Stimulated activated CD4-positive, alpha-beta T cell treated with anti-CD3 and anti-CD28 coated beads, Interleukin-15, amount 100 ng/mL, for 1 hour (primary cell): Measurements from ENCODE around the gene PLEKHA6.

Experiments used
- DNase-seq, 2 donors: peaks; one replicate each; pipeline ENCODE4 v3.0.0-alpha.2; 2020; ENCODE audit warnings: low read depth in 1 of 2, low spot score in 1 of 2

PLEKHA6 gene

DNA sequence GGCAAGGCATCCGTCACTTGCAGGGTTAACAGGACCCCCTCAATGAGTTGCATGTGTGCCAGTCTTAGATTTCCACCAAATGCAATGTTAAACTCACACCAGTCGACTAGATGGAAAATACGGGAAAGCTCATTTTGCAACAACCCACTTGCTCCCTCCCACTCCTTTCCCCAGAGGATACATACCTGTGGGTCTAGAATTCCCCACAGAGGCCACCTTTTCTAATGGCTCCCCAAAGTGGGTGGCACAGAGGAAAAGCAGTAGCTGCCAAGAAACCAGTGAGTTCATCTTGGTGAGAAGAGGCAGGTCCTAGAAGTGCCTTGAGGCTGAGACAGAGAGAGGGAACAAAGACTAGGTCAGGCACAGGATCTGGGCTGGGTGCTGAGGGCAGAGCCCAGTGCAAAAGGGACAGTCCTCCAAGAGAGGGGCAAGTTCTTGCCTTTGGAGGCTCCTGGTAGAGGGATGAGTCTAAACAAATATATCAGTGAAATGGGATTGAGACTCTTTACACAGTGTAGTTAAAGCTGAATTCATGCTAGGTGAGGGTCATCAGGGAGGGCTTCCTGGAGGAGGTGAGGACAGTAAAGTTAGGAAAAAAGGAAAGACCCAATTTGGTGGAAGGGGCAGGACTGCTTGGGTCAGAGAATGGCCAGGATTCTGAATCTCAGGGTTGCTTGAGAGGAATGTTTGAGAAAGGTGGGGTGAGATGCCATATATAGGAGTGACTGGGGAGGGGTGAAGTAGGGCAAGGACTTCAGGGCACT lies 167.0 kb downstream of the PLEKHA6 start:
- DNase-seq = no peak

DNA sequence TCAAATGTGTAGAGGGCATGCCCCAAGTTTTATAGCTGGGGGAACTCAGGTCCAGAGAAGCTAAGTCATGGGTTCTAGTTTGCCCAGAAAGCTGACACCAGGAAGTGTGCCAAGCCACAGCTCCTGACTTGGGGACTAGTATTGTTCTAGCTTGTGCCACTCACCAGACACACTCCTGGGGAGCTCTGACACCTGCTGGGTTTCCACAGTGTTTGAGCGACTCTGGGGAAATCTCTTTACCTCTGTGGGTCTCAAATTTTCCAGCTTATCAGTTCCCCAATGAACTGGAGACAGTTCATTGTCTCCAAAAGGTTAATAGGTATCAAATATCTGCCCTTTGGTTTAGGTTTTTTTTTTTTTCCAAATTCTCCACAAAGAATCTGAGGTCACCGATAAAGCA lies 167.7 kb downstream of the PLEKHA6 start:
- DNase-seq = no peak

DNA sequence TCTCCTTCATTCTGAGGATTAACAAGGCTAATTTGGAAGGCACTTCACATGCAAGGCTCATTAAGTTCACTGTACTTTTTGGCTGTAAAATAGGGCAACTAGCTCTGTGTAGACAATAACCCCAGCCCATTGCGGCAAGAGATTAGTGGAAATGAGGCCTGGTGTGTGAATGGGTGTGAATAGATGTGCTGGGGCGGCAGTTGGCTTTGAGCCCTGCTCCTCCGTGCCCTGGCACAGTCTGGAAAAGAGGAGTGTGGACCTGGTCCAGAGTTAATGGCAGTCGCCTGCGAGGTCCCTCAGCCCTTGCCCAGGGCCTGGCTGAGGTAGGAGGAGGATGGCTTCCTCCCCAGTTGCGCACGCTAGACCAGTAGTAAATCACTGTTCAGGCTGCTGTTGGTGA lies 168.3 kb downstream of the PLEKHA6 start:
- no peak for DNase-seq

DNA sequence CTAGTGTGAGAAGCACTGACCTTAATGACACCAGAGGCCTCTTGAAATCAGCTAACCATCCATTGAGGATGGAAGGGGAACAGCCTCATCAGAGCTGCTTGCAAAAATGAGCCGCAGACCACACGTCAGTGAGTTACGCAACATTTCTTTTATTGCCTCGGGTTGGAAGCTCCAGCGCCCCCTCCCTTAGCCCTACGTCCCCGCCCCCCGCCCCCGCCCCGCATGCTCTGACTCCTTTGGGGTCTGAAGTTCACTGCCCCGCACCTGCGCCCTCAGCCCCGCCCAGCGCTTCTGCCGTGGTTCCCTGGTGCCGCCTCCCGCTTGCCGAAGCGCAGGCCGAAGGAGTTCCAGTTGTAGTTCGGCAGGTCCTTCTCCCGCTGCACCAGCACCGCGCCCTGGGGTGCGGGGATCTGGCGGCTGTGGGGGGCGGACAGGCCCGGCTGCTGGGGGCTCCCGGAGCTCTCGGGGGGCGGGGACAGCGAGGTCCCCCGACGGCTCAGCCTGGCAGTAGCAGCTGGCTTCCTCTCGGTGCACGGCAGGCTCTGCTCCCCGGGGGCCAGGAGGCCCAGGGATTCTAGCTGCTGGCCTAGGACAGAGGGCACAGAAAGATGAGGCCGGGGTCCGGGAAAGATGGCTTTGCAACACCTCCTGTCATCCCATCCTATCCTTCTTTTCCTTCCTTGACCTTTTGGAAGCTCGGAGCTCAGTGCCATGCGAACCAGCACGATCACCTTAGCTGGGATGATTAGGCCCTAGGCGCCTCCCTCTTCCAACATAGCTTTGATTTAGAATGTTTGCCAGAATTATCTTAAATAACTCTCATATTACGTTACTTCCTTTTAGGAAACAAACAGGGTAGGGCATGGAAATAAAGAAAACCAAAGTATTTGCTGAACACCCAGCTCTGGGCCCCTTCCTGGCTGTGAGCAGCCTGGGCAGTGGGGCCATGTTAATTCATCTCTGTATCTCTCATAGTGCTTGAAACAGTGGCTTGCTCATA lies 169.2 kb downstream of the PLEKHA6 start:
- no peak for DNase-seq

DNA sequence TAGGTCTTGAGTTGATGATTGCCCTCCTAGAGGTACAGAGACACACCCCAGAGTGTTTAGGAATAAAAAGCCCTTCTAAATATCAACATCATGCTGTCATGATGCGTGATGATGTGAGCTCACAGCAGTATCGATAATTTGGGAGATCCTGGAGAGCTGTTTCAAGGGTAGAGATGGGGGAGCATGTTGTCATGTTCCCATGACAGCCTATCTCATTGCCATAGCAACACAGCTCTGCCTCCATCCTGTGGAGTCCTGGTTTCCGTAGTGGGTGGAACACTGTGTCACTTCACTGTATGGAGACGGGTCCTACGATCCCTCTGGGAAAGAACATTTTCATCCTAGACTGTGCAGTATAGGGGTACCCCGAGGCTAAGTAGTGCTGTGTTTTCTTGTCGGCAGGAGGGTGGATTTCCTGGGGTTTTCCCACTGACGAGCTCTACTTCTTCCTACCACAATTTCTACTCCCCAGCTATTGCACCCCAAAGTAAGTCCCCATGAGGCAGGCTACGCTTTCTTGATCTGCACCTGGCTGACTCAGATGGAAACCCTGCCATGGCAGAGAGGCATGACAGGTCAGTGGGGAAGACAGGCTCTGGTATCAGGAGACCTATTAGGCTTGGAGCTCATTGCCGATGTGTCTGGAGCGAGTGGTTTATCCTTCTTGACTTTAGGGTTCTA lies 170.6 kb downstream of the PLEKHA6 start:
- DNase-seq = no peak

DNA sequence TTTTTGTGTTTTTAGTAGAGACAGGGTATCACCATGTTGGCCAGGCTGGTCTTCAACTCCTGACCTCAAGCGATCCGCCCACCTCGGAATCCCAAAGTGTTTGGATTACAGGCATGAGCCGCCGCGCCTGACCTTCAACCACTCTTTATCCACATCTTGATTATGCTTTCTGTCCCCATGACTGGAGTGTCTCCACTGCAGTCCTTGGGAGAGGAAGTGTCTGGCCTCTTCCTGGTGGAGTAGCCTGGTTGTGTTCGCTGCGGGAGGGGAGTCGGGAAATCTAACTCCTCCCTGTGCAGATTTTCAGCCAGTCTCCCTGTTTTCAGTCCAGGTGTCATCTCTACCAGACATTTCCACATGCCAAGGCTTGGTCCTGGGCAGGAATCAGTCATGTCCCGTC lies 173.1 kb downstream of the PLEKHA6 start:
- DNase-seq = no peak

DNA sequence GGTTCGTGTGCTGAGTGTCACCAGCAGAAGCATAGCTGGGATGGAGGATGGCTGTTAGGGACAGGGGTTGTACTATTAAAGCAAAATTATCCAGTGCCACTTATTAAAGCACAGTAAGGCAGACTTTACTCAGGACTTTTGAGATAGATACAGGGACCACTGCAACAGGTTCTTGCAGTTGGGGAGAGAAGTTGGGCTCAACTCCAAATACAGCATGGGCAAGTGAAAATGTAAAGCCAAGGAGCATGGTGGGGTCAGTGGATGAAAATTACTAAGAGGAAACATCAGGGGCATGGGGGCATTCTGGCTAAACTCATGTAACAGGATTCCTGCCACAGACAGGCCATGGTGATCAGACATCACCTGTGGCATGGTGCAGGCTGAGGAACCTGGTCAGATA lies 178.6 kb downstream of the PLEKHA6 start:
- no peak for DNase-seq

DNA sequence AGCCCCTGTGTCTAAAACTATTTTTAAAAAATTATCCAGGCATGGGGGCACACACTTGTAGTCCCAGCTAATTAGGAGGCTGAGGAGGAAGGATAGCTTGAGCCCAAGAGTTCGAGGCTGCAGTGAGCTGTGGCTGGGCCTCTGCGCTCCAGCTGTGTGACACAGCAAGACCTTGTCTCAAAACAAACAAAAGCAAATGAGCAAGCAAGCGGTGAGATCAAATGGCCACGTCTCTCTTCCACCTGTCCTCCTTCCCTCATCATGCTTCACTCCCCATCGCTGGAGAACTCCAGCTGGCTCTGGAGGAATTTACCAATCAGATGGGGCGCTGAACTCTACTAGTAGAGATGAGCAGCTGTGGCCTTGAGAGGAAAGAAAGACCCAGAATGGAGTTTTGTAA lies 179.6 kb downstream of the PLEKHA6 start:
- no peak for DNase-seq

DNA sequence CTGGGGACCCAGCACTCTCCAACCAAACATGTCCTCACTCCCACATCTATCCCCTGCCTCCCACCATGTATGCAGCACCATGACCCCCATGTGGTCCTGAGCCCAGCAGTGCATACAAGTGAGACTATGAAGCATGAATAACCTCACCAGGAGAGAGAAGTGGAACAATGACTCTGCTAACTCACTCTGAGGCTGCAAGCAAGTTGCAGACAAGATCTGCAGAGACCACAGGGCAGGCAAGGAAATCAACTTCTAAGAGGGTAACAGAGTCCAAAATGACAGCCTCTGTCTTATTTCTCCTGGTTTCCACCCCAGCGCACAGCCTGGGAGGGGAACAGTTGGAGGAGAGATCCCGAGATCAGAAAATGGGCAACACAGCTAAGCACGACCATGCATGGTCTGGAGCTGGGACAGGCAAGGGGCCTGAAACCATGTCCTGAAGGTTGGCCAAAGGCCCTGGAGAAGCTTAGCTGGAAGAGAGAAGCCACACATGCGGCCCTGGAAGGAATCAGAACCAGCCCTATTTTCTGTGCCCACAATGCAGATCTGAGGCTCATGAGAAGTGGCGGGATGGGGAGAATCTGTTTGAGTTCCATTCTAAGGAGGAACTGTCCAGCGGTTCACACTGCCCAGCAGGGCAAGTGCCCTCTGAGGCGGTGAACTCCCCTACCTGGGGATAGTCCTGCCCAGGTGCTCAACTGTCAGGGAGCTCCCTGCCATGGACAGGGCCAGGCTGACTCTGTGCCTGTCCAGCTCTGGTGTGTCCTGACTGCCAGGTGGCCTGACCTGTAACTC lies 181.0 kb downstream of the PLEKHA6 start:
- DNase-seq = no peak

DNA sequence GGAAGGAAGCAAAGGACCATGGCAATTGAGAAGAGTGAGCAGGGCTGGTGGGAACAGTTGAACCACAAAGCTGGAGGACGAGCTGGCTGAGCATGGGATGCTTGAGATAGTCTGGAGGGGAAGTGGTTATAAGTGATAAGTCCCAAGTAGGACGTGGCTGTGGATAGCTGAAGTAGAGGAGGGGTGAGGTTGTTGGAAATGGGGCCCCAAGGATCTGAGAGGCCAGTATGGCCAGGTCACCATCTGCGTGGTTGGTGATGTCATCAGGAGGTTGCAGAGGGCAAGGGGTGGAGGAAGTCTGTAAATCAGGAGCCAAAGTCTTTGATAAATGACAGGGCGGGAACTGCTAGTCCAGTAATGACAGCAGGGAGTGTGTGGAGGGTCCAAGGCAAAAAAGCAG lies 182.6 kb downstream of the PLEKHA6 start:
- no peak for DNase-seq

DNA sequence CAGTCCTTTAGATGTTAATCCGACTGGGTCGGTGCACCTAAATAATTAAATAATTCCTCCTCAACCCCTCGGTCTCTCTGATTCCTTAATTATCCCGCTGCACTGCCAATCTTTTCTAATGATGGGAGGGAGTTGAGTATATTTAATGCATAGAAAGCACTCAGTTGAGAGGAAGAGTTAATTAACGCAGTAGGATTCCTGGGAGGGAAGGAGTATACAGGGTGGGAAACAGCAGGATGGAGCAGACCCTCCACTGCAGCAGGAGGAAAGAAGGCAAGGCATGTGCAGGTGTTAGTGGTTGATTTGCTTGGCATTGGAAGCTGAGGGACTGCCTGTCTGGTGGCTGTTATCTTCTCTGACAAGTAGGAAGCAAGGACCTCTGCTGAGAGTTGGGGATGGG lies 183.7 kb downstream of the PLEKHA6 start:
- no peak for DNase-seq

DNA sequence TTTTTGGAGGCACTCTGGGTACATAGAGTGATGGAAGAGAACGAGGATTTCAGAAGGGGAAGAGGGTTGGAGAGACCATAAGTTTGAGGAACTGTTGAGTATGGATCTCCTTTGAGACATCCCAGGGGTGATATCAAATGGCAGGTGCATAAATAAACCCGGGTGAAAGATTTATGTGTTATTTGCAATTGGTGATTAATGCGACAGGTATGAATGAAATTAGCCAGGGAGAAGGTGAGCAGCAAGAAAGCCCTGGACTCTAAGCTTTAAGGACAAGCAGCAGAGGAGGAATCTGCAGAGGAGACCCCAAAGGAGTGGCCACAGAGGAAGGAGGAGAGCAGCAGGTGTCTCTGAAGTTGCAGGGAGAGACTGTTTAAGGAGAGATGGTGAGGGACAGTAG lies 184.8 kb downstream of the PLEKHA6 start:
- DNase-seq = no peak

DNA sequence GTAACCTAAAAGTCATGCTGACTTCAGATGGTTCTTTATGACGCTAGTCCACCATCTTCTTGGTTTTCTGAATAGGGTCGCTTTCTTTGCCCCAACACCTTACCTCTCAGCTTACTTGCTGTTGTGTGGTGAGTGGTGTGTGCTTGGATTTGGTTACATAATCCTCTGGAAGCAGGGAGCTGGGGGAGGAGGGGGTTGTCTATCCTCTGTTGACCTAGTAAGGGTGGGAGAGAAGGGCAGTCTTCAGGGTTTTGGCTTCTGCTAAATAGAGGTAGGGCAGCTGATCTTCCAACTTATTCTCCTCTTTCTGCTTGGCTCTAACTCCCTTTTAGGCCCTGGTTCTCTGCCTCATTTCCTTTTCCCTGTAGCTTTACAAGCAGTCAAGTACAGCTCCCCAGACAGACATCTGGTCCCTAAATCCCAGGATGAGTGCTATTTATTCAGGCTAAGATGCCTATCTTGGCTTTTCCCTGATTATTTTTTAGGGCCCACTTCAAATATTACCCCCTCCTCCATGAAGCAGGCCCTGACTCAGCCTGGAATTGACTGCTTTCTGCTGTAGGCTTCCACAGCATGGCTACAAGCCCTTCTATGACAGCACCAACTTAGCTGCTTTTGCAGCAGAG lies 187.2 kb downstream of the PLEKHA6 start:
- DNase-seq = no peak

DNA sequence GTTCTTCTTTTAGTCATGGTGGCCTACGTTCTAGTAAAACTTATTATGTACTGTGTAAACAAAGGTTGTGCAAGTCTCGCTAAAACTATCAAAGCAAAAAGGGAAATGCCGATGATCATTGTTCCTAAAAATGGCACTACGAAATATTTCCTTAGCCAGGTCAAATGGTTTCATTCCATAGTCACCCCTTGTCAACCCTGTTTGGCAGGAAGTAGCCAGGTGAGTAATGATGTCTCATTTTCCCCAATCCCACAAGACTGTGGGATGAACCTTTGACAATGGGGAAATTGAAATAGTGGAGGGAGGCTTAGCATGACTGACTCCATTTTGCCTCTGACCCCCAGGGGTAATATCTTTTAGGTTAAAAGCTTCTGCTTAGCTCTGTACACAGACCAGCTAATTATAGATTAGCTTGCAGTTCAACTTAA lies 188.0 kb downstream of the PLEKHA6 start:
- DNase-seq = no peak

DNA sequence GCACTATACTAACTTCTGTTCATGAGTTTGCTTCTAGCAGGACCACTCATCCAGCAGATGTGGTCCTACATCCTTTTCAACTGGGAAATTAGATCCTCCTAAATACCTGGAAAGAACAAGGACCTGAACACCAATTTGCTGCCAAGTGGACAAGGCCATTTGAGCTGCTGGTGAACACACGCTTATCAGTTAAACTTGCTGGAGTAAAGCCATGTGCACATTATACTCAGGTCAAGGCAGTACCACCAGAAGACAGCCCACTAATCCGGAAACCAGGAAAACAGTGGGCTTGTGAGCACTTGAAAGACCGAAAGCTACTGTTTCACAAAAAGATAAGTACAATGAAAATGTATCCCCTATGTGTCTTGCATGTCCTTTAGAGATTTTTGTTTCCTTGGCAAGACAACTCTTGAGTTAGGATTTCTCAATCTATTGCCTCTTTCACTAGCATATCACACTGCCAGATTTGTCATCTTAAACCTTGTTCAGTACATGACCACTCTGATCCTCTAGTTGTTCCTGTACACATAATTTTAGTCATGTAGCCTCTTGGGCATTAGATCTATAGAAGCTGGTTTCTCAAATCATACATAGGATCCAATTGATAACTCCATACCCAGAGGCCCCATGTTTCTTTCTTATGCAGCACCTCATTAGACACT lies 189.1 kb downstream of the PLEKHA6 start:
- no peak for DNase-seq

DNA sequence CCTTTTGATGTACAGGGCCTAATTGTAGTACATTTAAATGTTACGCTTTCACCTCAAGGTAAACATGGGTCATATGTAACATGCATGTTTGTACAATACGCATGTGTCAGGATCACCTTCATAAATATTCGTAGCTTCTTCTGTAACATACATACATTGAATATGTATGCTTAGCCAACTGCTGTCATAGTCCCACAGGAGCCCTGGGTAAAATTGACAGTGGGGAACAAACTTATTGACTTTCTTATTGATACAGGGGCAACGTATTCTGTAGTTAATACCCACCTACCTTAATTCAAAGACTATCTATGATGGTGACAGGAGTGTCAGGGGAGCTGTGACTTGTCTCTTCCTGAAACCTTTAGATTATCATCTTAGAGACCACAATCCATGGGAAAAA lies 189.9 kb downstream of the PLEKHA6 start:
- DNase-seq = no peak
